HG02571 (cell line): ENCODE measurements around the gene ATF7IP.
"Not testable (repeated sequence)": the region's sequence is repeated elsewhere in the genome, so short reads cannot be mapped to it uniquely, and the experiment has no call there.

Experiments
- ATAC-seq: cut with Tn5 transposase; IDR thresholded peaks from one replicate; pipeline ENCODE4 v1.9.1; 2021; ENCODE audit warnings: mild to moderate bottlenecking, moderate library complexity; ENCODE audit not compliant: unreplicated experiment

Gene ATF7IP

GRCh38 chr12:14365294-14366208, at the start of gene ATF7IP:
TSS of gene ATF7IP (plus strand) at chr12:14365682. CDS start at chr12:14423916, 58,234 bp downstream.
- peak; percentile 68 for ATAC-seq

- ATAC-seq: no peak
Observed at GRCh38 chr12:14317362-14318146, 47.9 kb upstream of the ATF7IP start.

- ATAC-seq: not testable (repeated sequence)
Observed at GRCh38 chr12:14319704-14320427, 45.6 kb upstream of the ATF7IP start.

GRCh38 chr12:14322403-14322802, 43.1 kb upstream of the ATF7IP start:
- ATAC-seq: no peak

- no peak for ATAC-seq
Observed at GRCh38 chr12:14325716-14326343, 39.7 kb upstream of the ATF7IP start.

- no peak for ATAC-seq
Observed at GRCh38 chr12:14326699-14327098, 38.8 kb upstream of the ATF7IP start.

GRCh38 chr12:14327711-14328110, 37.8 kb upstream of the ATF7IP start:
- ATAC-seq: no peak

GRCh38 chr12:14332482-14332881, 33.0 kb upstream of the ATF7IP start:
- no peak for ATAC-seq

GRCh38 chr12:14340371-14340770, 25.1 kb upstream of the ATF7IP start:
- ATAC-seq: no peak

GRCh38 chr12:14351524-14351923, 14.0 kb upstream of the ATF7IP start:
- ATAC-seq: not testable (repeated sequence)

GRCh38 chr12:14352066-14352465, 13.4 kb upstream of the ATF7IP start:
- ATAC-seq: not testable (repeated sequence)

GRCh38 chr12:14354665-14355064, 10.8 kb upstream of the ATF7IP start:
- ATAC-seq: not testable (repeated sequence)

- ATAC-seq: no peak
Observed at GRCh38 chr12:14356147-14356546, 9.3 kb upstream of the ATF7IP start.

- no peak for ATAC-seq
Observed at GRCh38 chr12:14357486-14357885, 8.0 kb upstream of the ATF7IP start.

GRCh38 chr12:14362352-14362751, 3.1 kb upstream of the ATF7IP start:
- no peak for ATAC-seq

- no peak for ATAC-seq
Observed at GRCh38 chr12:14364583-14365271, 755 bp upstream of the ATF7IP start.

GRCh38 chr12:14366209-14367039, 942 bp downstream of the ATF7IP start:
- no peak for ATAC-seq

- peak; percentile 41 for ATAC-seq
Observed at GRCh38 chr12:14367040-14367661, 1.7 kb downstream of the ATF7IP start.

- no peak for ATAC-seq
Observed at GRCh38 chr12:14369311-14369710, 3.8 kb downstream of the ATF7IP start.
